Natural killer cell (primary cell): ENCODE measurements around the gene GPATCH2L. TPM values are rescaled to one million over a fixed set of nuclear protein-coding genes. Genes with fewer than 3 reads are reported as not detected.

ENCODE experiments used
- ATAC-seq, 3 donors: fragments of 150-1000 bp in 2 of 3; fragments of 200-7000 bp in 1 of 3; cut with Tn5 transposase; 1 replicate in 1 of 3; 2 replicates in 2 of 3; pipeline ENCODE4 v1.10.0; 2021; ENCODE audit warnings: mild to moderate bottlenecking in 2 of 3, moderate library complexity in 2 of 3
- DNase-seq, 2 donors: peaks; one replicate each; pipeline versions ENCODE4 v3.0.0 to v3.0.0-alpha.2; 2013 to 2021; ENCODE audit warnings: mixed read lengths in 1 of 2
- H3K27ac ChIP-seq: one replicate; pipeline ENCODE4 v1.5.1; 2013; ENCODE audit warnings: mild to moderate bottlenecking, low read length
- H3K27me3 ChIP-seq: one replicate; pipeline ENCODE4 v1.6.1; 2013; ENCODE audit warnings: low read length; ENCODE audit not compliant: control insufficient read depth, insufficient read depth
- H3K36me3 ChIP-seq: one replicate; pipeline ENCODE4 v1.6.1; 2013; ENCODE audit warnings: low read length; ENCODE audit not compliant: control insufficient read depth, insufficient read depth
- H3K4me1 ChIP-seq: one replicate; pipeline ENCODE4 v1.6.1; 2013; ENCODE audit warnings: low read length; ENCODE audit not compliant: control insufficient read depth, insufficient read depth
- H3K4me3 ChIP-seq: one replicate; pipeline ENCODE4 v1.5.1; 2013; ENCODE audit warnings: low read length
- H3K9me3 ChIP-seq: one replicate; pipeline ENCODE4 v1.6.1; 2013; ENCODE audit warnings: low read length; ENCODE audit not compliant: control insufficient read depth, insufficient read depth
- H3K27ac Mint-ChIP-seq, 2 donors: one replicate each; pipeline ENCODE4 v1.8.0; 2022; ENCODE audit warnings: mild to moderate bottlenecking in 2 of 2, mixed read lengths in 2 of 2, moderate library complexity in 1 of 2
- H3K27me3 Mint-ChIP-seq, 2 donors: one replicate each; pipeline ENCODE4 v1.8.0; 2022; ENCODE audit warnings: low read depth in 2 of 2, mixed read lengths in 2 of 2
- H3K36me3 Mint-ChIP-seq: one replicate; pipeline ENCODE4 v1.8.0; 2022; ENCODE audit warnings: mixed read lengths
- H3K4me1 Mint-ChIP-seq, 2 donors: one replicate each; pipeline ENCODE4 v1.8.0; 2022; ENCODE audit warnings: mixed read lengths in 2 of 2
- H3K4me3 Mint-ChIP-seq: one replicate; pipeline ENCODE4 v1.8.0; 2022; ENCODE audit warnings: mild to moderate bottlenecking, moderate library complexity, mixed read lengths
- H3K9me3 Mint-ChIP-seq, 2 donors: one replicate each; pipeline ENCODE4 v1.8.0; 2022; ENCODE audit warnings: mixed read lengths in 2 of 2
- CTCF ChIP-seq: fragments of 200-600 bp; IDR thresholded peaks from one replicate; pipeline ENCODE4 v1.8.0; 2022; ENCODE audit warnings: antibody characterized with exemption
- WGBS: methylation state at CpG from one replicate; pipeline ENCODE4 v1.1.7; 2013; ENCODE audit warnings: missing lambda C conversion rate; ENCODE audit not compliant: insufficient coverage; 5-methylcytosine and 5-hydroxymethylcytosine counted together
- intact Hi-C: fragments of 100-400 bp; cut with micrococcal nuclease; formaldehyde crosslinking; loops from one replicate; pipeline ENCODE4 v1.14.2; 2022
- total RNA-seq, 4 donors: library from RNA; stranded (reverse); fragments of 120-200 nt in 1 of 4; gene quantifications; one replicate each; pipeline versions ENCODE4 v1.2.3 to v1.2.4, GENCODE V29; 2013 to 2022

GPATCH2L gene
- total RNA-seq, 3 donors from 2014 or later (not counting 1 experiment from before 2014, with no cell fraction given), result 69.1 to 111 (median 90.4) TPM

- no peak overlapping the region for H3K4me3 Mint-ChIP-seq
- no peaks in the 10 kb centered on the region for H3K36me3 Mint-ChIP-seq
- no peak for TF ChIP-seq CTCF
- Histone ChIP-seq H3K4me3 (no peak overlapping the region), H3K27me3 (no peaks in the 10 kb centered on the region), H3K36me3 (no peaks in the 10 kb centered on the region), H3K9me3 (no peaks in the 10 kb centered on the region), H3K4me1 (no peaks in the 10 kb centered on the region), H3K27ac (no peak overlapping the region)
- H3K4me1 Mint-ChIP-seq, result peaks cover 0 to 3% of the 10 kb centered on the region in 2 donors
- no peak overlapping the region for H3K27ac Mint-ChIP-seq
- no peaks in the 10 kb centered on the region for H3K9me3 Mint-ChIP-seq
- 47% methylated on average over 4 of the region's 4 CpGs for WGBS
- intact Hi-C loops, result no loop called here
- no peak for DNase-seq
- ATAC-seq, result no peak
- H3K27me3 Mint-ChIP-seq, result peaks cover 4 to 20% of the 10 kb centered on the region in 2 donors
These were observed 104.8 kb downstream of the GPATCH2L start for GRCh38 chr14:76256545-76256944.

DNA sequence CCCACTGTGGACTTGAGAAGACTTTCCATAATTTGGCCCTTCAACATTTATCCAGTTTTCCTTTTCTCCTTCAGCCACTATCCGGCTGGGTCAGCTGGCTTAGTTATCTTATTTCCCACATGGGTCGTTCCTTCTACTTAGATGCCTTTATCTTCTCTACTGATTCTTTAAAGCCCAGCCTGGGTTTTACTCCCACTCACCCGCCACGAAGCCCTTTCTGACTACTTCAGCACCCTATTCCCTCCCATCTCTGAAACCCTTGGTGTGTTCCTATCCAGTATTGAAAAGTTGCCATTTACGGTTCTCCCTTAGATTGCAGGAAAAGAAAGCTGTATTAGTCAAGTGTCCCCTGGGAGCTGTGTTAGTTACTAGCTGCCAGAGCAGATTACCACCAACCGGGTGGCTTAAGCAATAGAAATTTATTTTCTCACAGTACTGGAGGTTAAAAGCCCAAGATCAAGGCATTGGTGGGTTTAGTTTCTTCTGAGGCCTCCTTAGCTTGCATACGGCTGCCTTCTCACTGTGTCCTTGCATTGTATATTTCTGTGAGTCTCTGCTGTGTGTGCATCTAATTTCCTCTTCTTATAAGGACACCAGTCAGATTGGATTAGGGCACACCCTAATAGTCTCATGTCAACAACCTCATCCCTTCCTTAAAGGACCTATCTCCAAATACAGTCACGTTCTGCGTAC lies 105.5 kb downstream of the GPATCH2L start:
- Mint-ChIP-seq H3K4me3 (no peak overlapping the region), H3K4me1 (peaks cover 0 to 5% of the 10 kb centered on the region in 2 donors), H3K27me3 (peaks cover 4 to 20% of the 10 kb centered on the region in 2 donors), H3K27ac (no peak overlapping the region), H3K9me3 (no peaks in the 10 kb centered on the region), H3K36me3 (no peaks in the 10 kb centered on the region)
- Histone ChIP-seq H3K4me1 (no peaks in the 10 kb centered on the region), H3K27ac (no peak overlapping the region), H3K9me3 (no peaks in the 10 kb centered on the region), H3K36me3 (no peaks in the 10 kb centered on the region), H3K27me3 (no peaks in the 10 kb centered on the region), H3K4me3 (no peak overlapping the region)
- no peak for TF ChIP-seq CTCF
- DNase-seq, result no peak
- WGBS, result 93% methylated on average over 7 of the region's 9 CpGs
- intact Hi-C loops, result no loop called here
- no peak for ATAC-seq

DNA sequence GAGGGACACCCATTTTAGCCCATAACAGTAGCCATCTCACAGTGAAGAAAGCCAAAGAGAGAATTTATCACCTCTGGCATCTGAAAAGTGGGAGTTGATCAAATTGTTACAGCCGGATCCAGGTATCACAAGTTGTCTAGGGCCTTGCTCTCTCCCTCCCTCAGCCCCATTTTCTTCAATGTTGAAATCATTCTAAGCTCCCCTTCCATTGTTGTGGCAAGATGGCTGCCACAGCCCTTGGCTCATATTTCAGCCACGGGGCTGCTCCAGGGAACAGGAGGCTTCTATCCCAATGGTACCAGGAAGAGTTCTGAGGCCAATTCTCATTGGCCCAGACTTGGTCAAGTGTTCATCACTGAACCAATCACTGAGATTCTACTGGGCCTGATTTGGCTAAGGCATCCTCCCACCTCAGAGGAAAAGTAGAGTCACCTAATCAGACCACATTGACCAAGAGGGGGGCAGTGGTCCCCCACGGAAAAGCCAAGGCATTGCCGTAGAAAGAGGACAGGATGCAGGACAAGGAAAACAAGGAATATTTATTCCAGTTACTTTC lies 106.2 kb downstream of the GPATCH2L start:
- Mint-ChIP-seq H3K9me3 (no peaks in the 10 kb centered on the region), H3K27me3 (peaks cover 2 to 21% of the 10 kb centered on the region in 2 donors), H3K4me1 (peaks cover 0 to 5% of the 10 kb centered on the region in 2 donors), H3K36me3 (no peaks in the 10 kb centered on the region), H3K27ac (no peak overlapping the region), H3K4me3 (no peak overlapping the region)
- no peak for TF ChIP-seq CTCF
- H3K9me3 ChIP-seq, result no peaks in the 10 kb centered on the region
- H3K36me3 ChIP-seq, result no peaks in the 10 kb centered on the region
- 96% methylated on average over 4 of the region's 4 CpGs for WGBS
- intact Hi-C loops, result no loop called here
- ATAC-seq (no peak), DNase-seq (no peak)
- no peaks in the 10 kb centered on the region for H3K27me3 ChIP-seq
- H3K27ac ChIP-seq, result no peak overlapping the region
- no peaks in the 10 kb centered on the region for H3K4me1 ChIP-seq
- no peak overlapping the region for H3K4me3 ChIP-seq
